AG20443 (cell line): ENCODE results near the gene LCN9.
"Not testable (repeated sequence)": the region's sequence is repeated elsewhere in the genome, so short reads cannot be mapped to it uniquely, and the experiment has no call there.

Source experiments
- DNase-seq: peaks from one replicate; pipeline ENCODE4 v3.0.0; 2012; ENCODE audit warnings: low spot score, mixed read lengths

LCN9 gene

GRCh38 chr9:135671591-135672041 is 8.5 kb downstream of the LCN9 start:
- no peak for DNase-seq

GRCh38 chr9:135672786-135673185 is 9.7 kb downstream of the LCN9 start:
- DNase-seq, result not testable (repeated sequence)

- DNase-seq, result no peak
Observed at GRCh38 chr9:135673941-135674340, 10.8 kb downstream of the LCN9 start.

- no peak for DNase-seq
Observed at GRCh38 chr9:135674977-135675376, 11.9 kb downstream of the LCN9 start.

- no peak for DNase-seq
Observed at GRCh38 chr9:135676891-135677290, 13.8 kb downstream of the LCN9 start.

- DNase-seq, result no peak
Observed at GRCh38 chr9:135677641-135678168, 14.6 kb downstream of the LCN9 start.

- DNase-seq, result no peak
Observed at GRCh38 chr9:135678236-135679017, 15.3 kb downstream of the LCN9 start.

GRCh38 chr9:135680056-135680455 is 16.9 kb downstream of the LCN9 start:
- DNase-seq, result no peak

GRCh38 chr9:135681161-135681560 is 18.1 kb downstream of the LCN9 start:
- no peak for DNase-seq

GRCh38 chr9:135683401-135684034 is 20.4 kb downstream of the LCN9 start:
- no peak for DNase-seq

- no peak for DNase-seq
Observed at GRCh38 chr9:135684691-135685090, 21.6 kb downstream of the LCN9 start.

GRCh38 chr9:135687216-135687615 is 24.1 kb downstream of the LCN9 start:
- DNase-seq, result no peak

- DNase-seq, result no peak
Observed at GRCh38 chr9:135689011-135689410, 25.9 kb downstream of the LCN9 start.

GRCh38 chr9:135690836-135691570 is 27.9 kb downstream of the LCN9 start:
- DNase-seq, result no peak

GRCh38 chr9:135692410-135692809 is 29.3 kb downstream of the LCN9 start:
- peak; percentile 47 for DNase-seq

GRCh38 chr9:135693265-135693664 is 30.2 kb downstream of the LCN9 start:
- DNase-seq, result no peak

- no peak for DNase-seq
Observed at GRCh38 chr9:135693771-135694170, 30.7 kb downstream of the LCN9 start.

GRCh38 chr9:135694414-135694813 is 31.3 kb downstream of the LCN9 start:
- no peak for DNase-seq

- DNase-seq, result no peak
Observed at GRCh38 chr9:135695036-135695435, 31.9 kb downstream of the LCN9 start.

GRCh38 chr9:135695642-135696041 is 32.5 kb downstream of the LCN9 start:
- DNase-seq, result no peak

GRCh38 chr9:135696446-135696845 is 33.3 kb downstream of the LCN9 start:
- no peak for DNase-seq

- DNase-seq, result no peak
Observed at GRCh38 chr9:135697226-135697625, 34.1 kb downstream of the LCN9 start.

- DNase-seq, result no peak
Observed at GRCh38 chr9:135698236-135698635, 35.1 kb downstream of the LCN9 start.
